GM12892 (cell line): Measurements from ENCODE around the gene AGO4.

Experiments used
- POLR2A ChIP-seq: IDR thresholded peaks from 2 replicates; pipeline ENCODE4 v1.6.1; 2011; ENCODE audit warnings: low read depth, low read length, control low read depth
- POLR2AphosphoS5 ChIP-seq: IDR thresholded peaks from 2 replicates; pipeline ENCODE4 v1.6.1; 2011; ENCODE audit warnings: low read depth, low read length, control low read depth

DNA sequence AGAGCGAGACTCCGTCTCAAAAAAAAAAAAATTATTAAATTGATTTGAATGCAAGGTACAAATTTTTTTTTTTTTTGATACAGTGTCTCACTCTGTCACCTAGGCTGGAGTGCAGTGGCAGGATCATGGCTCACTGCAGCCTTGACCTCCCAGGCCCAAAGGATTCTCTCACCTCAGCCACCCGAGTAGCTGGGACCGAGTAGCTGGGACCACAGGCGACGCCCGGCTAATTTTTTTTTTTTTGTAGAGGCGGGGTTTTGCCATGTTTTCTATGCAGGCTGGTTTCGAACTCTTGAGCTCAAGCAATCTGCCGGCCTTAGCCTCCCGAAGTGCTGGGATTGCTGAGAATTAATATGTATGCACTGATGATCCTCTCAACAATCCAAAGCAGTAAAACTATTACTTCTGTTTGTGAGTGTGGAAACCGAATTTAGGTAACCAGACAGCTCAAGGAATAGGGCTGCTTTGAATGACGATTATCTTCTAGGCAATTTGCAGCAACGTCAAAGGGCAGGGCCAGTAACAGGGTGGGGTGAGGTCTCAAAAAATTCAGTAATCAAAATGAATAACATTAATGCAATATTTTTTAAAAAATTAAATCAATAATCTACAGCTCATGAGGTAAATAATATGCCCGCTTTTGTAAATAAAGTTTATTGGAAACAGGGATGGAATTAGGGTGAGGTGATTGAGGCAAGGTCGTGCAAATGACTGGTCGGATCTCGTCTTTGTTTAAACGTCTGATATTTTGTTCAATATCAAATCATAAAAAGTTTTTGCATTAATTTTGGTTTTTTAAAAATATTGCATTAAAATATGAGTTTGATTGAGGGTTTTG, 39.2 kb upstream of the AGO4 start:
- TF ChIP-seq POLR2AphosphoS5 (no peak), POLR2A (no peak)
